Fibroblast of mammary gland (primary cell): ENCODE data around the gene PFN3.

Experiments
- DNase-seq: peaks from one replicate; pipeline ENCODE4 v3.0.0-alpha.2; 2010; ENCODE audit warnings: low read depth
- H3K4me3 ChIP-seq: 2 replicates; pipeline ENCODE4 v1.5.1; 2011; ENCODE audit warnings: low read depth, mild to moderate bottlenecking, low read length, moderate library complexity; ENCODE audit not compliant: control insufficient read depth
- CTCF ChIP-seq: conservative IDR thresholded peaks from 2 replicates; pipeline ENCODE4 v1.5.1; 2011; ENCODE audit warnings: low read depth, low read length, inconsistent platforms; ENCODE audit not compliant: control insufficient read depth, insufficient read depth

The PFN3 gene

GRCh38 chr5:177431317-177432142 is 31.1 kb upstream of the PFN3 start:
- TF ChIP-seq CTCF = no peak
- no peak overlapping the region for H3K4me3 ChIP-seq
- DNase-seq = no peak

- no peak for TF ChIP-seq CTCF
- H3K4me3 ChIP-seq = no peak overlapping the region
- no peak for DNase-seq
These were observed 30.5 kb upstream of the PFN3 start for GRCh38 chr5:177430972-177431316.

- no peak for TF ChIP-seq CTCF
- no peak overlapping the region for H3K4me3 ChIP-seq
- DNase-seq = no peak
These were observed 29.9 kb upstream of the PFN3 start for GRCh38 chr5:177430140-177430951.

GRCh38 chr5:177429248-177430040 is 29.0 kb upstream of the PFN3 start:
- no peak for DNase-seq
- H3K4me3 ChIP-seq = no peak overlapping the region
- no peak for TF ChIP-seq CTCF

- no peak overlapping the region for H3K4me3 ChIP-seq
- no peak for TF ChIP-seq CTCF
- DNase-seq = no peak
These were observed 28.2 kb upstream of the PFN3 start for GRCh38 chr5:177428574-177429217.

GRCh38 chr5:177427919-177428573 is 27.6 kb upstream of the PFN3 start:
- DNase-seq = no peak
- peak overlapping the region; percentile 62 for H3K4me3 ChIP-seq
- no peak for TF ChIP-seq CTCF
